ENCODE data around the gene CHRNB2.
"Not testable (repeated sequence)": the region's sequence is repeated elsewhere in the genome, so short reads cannot be mapped to it uniquely, and the experiment has no call there.

CHRNB2 gene

GRCh38 chr1:154567386-154568156 lies at the start of gene CHRNB2:
TSS of gene CHRNB2 (plus strand) at chr1:154567778. CDS start at chr1:154568045, 267 bp downstream.
- DNase-seq: peak; percentile 70

DNA sequence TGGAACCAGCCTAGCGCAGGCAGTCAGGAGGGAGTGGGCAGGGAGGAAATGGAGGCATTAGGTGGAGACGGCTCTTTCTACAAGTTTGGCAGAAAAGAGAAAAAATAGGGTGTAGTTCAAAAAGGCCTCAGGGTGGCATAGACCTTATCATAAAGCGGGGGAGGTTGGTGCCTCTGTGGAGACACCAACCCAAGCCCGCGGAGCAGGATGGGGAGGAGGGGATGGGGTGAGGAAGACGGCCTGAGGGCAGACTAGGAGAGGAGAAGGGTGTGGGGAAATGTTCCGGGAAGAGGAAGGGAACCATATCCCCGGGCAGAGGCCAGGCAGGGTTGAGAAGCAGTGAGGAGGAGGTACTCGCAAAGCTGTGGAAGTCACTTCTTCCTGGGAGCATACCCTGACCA lies 48.0 kb upstream of the CHRNB2 start:
- DNase-seq: no peak

GRCh38 chr1:154520333-154520732 lies 47.2 kb upstream of the CHRNB2 start:
- no peak for DNase-seq

DNA sequence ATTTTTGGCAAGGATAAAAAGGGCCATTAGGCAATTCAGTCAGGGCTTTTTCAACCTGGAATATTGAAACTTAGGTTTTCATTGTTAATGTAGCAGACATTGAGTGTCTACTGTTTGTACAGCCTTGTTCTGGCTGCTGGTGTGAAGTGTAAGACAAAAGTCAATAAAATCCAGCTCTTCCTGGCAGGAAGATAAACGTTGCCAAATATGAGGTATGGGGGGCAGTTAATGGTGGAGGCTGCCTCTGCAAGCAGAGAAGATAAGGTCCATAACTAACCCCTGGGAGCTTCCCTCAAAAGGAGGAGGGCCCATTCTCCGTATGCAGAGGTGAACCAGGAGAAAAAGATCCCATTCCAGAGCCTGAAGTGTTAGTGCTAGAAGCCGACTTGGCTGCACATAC lies 45.9 kb upstream of the CHRNB2 start:
- no peak for DNase-seq

GRCh38 chr1:154524881-154525280 lies 42.7 kb upstream of the CHRNB2 start:
- DNase-seq: no peak

GRCh38 chr1:154527192-154527591 lies 40.4 kb upstream of the CHRNB2 start:
- DNase-seq: no peak

DNA sequence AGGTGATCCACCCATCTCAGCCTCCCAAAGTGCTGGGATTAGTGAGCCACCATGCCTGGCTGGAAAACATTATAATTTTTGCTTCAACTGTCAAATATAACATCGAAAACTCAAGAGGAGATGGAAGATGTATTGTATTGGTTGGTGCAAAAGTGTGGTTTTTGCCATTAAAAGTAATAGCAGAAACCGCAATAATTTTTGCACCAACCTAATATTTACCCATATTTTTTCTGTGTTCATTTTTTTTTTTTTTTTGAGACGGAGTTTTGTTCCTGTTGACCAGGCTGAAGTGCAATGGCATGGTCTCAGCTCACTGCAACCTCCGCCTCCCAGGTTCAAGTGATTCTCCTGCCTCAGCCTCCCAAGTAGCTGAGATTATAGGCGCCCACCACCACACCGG lies 38.3 kb upstream of the CHRNB2 start:
- DNase-seq: no peak

- DNase-seq: not testable (repeated sequence)
Observed at GRCh38 chr1:154531950-154532349, 35.6 kb upstream of the CHRNB2 start.

GRCh38 chr1:154533952-154534844 lies 33.4 kb upstream of the CHRNB2 start:
- peak; percentile 29 for DNase-seq

- DNase-seq: no peak
Observed at GRCh38 chr1:154536570-154536969, 31.0 kb upstream of the CHRNB2 start.

DNA sequence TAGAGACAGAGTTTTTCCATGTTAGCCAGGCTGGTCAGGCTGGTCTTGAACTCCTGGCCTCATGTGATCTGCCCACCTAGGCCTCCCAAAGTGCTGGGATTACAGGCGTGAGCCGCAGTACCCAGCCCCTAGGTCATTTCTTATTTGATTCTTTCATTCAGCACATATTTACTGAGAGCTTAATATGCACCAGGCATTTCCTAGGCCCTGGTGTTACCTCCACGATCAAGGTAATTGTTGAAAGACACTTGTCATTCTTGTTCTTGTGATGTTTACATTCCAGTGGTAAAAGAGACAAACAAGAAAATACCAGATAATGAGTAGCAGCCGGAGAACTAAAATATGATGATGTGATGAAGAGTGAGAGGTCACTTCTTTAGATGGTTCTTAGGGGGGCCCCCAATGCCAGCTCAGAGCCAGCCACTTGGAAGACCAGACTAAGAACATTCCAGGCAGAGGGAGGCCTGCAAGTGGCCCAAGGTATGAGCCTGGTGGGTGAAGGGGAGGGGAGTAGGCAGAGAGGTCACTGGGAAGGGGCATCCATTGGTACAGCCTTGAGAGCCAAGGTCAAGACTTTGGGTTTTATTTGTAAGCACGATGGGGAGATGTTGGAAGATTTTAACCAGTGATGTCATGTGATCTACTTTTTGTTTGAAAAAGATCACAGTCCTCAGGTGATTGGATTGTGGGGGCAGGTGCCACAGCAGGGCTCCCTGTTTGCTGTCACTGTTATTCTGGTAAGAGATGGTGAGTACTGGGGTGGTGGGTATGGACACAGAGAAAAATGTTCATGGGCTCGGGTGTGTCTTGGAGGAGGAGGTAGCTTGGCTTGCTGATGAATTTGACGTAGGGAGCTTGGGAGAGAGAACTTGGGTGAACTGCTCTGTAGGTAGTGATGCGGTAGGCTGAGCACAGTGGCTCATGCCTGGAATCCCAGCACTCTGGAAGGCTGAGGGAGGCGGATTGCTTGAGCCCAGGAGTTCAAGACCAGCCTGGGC lies 27.8 kb upstream of the CHRNB2 start:
- DNase-seq: no peak

GRCh38 chr1:154541231-154541630 lies 26.3 kb upstream of the CHRNB2 start:
- no peak for DNase-seq

DNA sequence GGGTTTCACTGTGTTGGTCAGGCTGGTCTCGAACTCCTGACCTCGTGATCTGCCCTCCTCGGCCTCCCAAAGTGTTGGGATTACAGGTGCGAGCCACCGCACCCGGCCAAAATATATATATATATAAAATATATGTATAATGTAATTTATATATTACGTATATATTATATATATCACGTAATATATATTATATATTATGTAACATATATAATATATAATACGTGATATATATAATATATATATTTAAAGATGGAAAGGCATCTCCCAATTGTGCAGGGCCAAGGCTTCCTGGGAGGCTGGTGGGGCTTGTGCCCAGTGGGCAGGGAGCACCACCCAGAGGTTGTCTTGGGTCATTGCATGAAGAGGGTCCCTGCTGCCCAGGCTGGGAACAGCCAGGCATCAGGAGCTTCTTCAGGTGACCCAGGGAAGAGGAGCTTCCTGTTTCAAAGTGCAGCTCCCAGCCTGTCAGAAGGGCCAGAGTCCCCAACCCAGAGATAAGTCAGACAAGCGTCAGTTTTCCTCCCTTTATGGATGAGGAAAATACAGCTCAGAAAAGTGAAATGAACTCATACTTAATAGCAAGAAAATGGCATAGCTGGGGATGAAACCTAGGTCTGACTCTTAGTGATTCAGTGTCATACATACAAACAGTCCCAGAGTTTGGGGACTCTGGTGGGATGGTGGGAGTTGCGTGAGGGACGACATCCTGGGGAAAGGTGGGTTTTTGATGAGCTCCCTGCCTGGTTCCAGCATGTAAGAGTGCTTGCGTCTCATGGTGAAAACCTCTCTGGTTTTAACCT lies 21.1 kb upstream of the CHRNB2 start:
- DNase-seq: peak; percentile 73

DNA sequence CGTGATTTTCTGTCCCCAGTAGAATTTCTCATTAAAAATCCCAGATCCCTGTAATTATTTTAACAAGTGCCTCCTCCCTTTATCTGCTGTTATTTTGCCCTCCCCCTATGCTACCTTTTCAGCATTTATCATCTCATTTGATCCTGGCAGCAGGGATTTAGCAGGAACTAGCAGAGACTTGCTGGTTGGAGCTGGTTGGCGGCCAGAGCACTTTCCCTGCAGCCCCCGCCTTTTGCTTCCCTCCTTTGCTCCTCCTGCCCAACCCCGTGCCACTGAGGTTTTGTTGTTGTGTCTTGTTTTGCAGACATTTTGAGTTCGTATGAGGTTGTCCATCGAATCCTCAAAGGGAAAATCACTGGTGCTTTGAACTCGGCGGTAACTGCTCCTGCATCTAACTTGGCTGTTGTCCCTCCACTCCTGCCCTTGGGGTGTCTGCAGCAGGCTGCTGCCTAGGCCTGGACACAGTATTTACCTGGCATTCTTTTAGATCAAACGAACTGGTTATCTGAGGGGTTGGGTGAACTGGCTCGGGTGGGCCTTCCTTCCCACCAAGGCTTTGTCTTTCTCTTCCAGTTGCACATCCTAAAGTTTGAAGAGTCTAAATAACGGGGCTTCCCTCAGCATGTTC lies 20.4 kb upstream of the CHRNB2 start:
- no peak for DNase-seq

DNA sequence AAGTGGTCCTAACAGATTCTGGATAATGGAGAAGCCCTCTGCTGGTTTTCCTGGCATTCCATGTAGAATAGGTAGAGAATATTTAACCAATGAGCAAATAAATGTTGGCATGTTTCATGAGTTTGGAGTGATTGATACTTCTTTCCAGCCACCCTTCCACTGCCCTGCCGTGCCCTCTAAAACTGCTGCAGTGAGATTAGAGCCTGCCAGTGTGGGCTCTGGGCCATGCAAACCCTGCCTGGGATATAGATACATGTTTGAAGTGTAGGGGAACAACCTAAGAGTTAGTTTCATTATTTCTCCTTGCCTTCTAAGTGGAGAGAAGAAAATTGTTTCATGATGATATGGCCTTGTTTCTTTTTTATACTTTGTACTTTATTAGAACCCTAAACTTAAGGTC lies 19.6 kb upstream of the CHRNB2 start:
- no peak for DNase-seq

DNA sequence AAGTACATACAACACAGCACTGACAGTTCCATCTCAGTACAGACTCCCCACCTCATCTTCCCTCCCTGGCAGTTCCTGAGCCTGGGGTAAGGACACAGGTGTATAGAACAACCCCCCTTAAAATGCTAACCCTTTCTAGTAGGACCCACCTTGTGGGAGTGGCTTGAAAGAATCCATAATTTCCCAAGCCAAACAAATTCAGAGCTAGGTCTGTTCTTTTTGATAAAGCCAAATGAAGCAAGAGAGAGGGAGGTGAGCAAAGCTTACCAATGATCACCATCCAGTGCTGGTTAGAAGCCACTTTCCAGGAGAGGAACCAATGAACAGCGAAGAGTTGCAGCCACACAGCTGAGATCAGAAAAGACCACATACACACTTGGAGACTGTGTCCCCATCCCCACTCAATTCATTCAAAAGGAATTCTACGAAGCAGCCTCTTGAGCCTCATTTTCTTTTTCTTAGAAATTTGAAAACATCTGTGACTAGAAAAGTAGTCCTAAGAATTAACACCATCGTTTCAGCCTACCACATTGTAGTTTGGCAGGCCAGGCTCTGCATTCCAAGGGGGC lies 18.3 kb upstream of the CHRNB2 start:
- no peak for DNase-seq

DNA sequence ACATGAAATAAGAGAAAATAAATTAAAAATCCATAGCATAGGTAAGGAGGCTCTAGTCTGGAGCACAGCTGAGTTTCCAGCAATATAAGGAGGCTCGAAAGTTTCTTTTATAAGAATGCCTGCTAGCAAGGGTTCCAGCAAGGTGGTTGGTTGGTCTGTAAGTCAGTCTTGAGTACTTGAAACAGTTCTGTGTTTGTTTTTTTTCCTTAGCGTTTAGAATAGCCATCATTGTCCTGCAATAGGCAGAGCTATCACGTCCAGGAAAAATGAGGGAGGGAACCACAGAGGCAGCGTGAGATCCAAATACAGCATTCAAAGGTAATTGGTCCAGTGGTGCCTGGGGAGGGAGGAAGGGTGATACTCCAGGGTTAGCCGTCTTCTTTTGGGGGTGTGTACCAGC lies 17.5 kb upstream of the CHRNB2 start:
- no peak for DNase-seq

DNA sequence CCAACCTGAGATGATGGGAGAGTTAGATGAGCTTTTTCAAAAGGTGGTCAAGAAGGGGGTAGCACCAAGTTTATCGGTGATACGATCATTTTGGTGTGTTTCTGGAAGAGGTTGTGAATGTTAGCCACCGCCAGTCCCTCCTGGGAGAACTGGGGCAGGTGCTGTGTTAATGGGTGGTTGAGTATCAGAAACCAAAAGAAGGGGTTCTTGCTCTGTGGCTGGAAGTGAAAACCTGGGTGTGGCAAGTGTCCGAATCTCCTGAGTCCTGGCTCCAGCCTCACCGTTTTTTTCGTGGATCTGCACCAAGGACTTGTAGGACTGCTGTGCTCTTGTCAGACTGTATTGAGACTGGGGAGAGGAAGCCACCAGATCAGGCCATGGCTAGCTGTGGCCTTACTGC lies 16.9 kb upstream of the CHRNB2 start:
- no peak for DNase-seq

DNA sequence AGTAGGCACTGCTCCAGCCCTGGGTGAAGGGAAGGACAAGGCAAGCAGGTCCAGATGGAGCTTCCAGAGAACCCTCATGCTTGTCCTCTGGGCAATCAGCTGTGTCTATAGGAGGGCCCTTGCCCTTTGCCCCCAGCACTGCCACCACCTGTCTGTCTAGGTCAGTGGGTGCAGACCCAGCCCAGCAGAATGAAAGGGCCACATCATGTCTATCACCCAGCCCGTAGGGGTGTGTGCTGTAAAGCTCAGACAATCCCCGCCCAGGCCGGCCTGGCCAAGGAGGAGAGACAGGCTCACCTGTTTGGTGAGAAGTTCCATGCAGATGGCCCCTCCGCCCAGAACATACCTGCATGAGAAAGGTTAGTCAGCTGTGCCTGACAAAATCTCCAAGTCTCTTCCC lies 16.1 kb upstream of the CHRNB2 start:
- DNase-seq: no peak

DNA sequence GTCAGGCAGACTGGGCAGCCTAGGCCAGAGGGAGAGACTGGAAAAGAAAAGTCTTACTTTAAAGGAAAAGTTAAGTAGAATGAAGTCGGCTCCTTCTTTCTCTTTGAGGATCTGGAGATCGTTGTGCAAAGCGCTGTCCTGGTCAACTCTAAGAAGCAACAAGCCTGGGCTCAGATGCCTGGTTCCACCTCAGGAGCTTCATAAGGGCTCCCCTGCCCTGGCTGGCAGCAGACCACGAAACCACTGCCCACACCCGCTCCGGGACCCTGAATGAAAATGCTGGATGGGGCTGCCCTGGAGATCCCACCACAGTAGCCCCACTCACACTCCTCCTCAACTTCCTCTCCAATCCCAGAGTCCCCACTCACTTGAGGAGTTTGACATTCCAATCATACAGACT lies 15.5 kb upstream of the CHRNB2 start:
- DNase-seq: no peak
